ENCODE measurements around the gene TEAD3. TPM values are rescaled to one million over a fixed set of nuclear protein-coding genes. Genes with fewer than 3 reads are reported as not detected.

Gene TEAD3
- total RNA-seq, 1 donor from 2014 or later = 57.1 TPM

GRCh38 chr6:35510916-35511561 lies 14.2 kb upstream of the TEAD3 start:
- DNase-seq (ENCODE audit: low spot score) = no peak
- H3K27ac Mint-ChIP-seq (ENCODE audit: unreplicated experiment) = no peak overlapping the region

GRCh38 chr6:35508542-35508941 lies 11.7 kb upstream of the TEAD3 start:
- no peak for DNase-seq (ENCODE audit: low spot score)
- no peaks in the 10 kb centered on the region for H3K9me3 Mint-ChIP-seq (ENCODE audit: low read depth)
- peaks cover 6% of the 10 kb centered on the region for H3K27me3 Mint-ChIP-seq (ENCODE audit: low read depth)
- no peak overlapping the region for H3K4me3 Mint-ChIP-seq (ENCODE audit: unreplicated experiment)
- H3K4me1 Mint-ChIP-seq (ENCODE audit: low read depth) = peaks cover 6% of the 10 kb centered on the region
- TF ChIP-seq, protein P1, sequence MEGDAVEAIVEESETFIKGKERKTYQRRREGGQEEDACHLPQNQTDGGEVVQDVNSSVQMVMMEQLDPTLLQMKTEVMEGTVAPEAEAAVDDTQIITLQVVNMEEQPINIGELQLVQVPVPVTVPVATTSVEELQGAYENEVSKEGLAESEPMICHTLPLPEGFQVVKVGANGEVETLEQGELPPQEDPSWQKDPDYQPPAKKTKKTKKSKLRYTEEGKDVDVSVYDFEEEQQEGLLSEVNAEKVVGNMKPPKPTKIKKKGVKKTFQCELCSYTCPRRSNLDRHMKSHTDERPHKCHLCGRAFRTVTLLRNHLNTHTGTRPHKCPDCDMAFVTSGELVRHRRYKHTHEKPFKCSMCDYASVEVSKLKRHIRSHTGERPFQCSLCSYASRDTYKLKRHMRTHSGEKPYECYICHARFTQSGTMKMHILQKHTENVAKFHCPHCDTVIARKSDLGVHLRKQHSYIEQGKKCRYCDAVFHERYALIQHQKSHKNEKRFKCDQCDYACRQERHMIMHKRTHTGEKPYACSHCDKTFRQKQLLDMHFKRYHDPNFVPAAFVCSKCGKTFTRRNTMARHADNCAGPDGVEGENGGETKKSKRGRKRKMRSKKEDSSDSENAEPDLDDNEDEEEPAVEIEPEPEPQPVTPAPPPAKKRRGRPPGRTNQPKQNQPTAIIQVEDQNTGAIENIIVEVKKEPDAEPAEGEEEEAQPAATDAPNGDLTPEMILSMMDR (IDR thresholded peaks at IDR 0.05) = no peak
- H3K27ac Mint-ChIP-seq (ENCODE audit: unreplicated experiment) = no peak overlapping the region
- H3K36me3 Mint-ChIP-seq (ENCODE audit: low read depth) = no peaks in the 10 kb centered on the region

More at GRCh38 chr6:35510916-35511561, 14.2 kb upstream of the TEAD3 start:
- H3K36me3 Mint-ChIP-seq (ENCODE audit: low read depth) = no peaks in the 10 kb centered on the region
- TF ChIP-seq, protein P1 (IDR thresholded peaks at IDR 0.05) = no peak
- H3K27me3 Mint-ChIP-seq (ENCODE audit: low read depth) = peaks cover 3% of the 10 kb centered on the region
- peaks cover 6% of the 10 kb centered on the region for H3K4me1 Mint-ChIP-seq (ENCODE audit: low read depth)
- no peak overlapping the region for H3K4me3 Mint-ChIP-seq (ENCODE audit: unreplicated experiment)
- H3K9me3 Mint-ChIP-seq (ENCODE audit: low read depth) = no peaks in the 10 kb centered on the region

GRCh38 chr6:35508027-35508426 lies 11.1 kb upstream of the TEAD3 start:
- no peaks in the 10 kb centered on the region for H3K36me3 Mint-ChIP-seq (ENCODE audit: low read depth)
- H3K27ac Mint-ChIP-seq (ENCODE audit: unreplicated experiment) = no peak overlapping the region
- H3K9me3 Mint-ChIP-seq (ENCODE audit: low read depth) = no peaks in the 10 kb centered on the region
- H3K4me1 Mint-ChIP-seq (ENCODE audit: low read depth) = peaks cover 6% of the 10 kb centered on the region
- TF ChIP-seq, protein P1 (IDR thresholded peaks at IDR 0.05) = no peak
- peaks cover 6% of the 10 kb centered on the region for H3K27me3 Mint-ChIP-seq (ENCODE audit: low read depth)
- DNase-seq (ENCODE audit: low spot score) = no peak
- H3K4me3 Mint-ChIP-seq (ENCODE audit: unreplicated experiment) = no peak overlapping the region

DNA sequence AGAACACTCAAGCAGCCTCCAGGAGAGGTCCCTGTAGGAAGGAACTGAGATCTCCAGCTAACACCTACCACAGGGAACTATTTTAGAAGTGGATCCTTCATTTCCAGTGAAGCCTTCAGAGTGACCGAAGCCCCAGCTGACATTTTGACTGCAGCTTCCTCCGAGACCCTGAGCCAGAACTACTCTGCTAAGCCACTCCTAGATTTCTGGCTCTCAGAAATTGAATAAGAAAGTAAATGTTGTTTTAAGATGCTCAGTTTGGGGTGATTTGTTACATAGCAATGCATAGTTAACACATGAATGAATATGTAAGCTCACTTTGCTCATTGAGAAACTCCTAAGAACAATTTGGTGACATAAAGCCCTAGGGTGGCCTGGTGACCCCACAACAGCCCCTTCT lies 10.3 kb upstream of the TEAD3 start:
- Mint-ChIP-seq H3K27ac (ENCODE audit: unreplicated experiment) (no peak overlapping the region), H3K36me3 (ENCODE audit: low read depth) (no peaks in the 10 kb centered on the region), H3K27me3 (ENCODE audit: low read depth) (peaks cover 6% of the 10 kb centered on the region), H3K4me1 (ENCODE audit: low read depth) (peaks cover 6% of the 10 kb centered on the region), H3K9me3 (ENCODE audit: low read depth) (no peaks in the 10 kb centered on the region), H3K4me3 (ENCODE audit: unreplicated experiment) (no peak overlapping the region)
- TF ChIP-seq, protein P1 (IDR thresholded peaks at IDR 0.05) = no peak
- DNase-seq (ENCODE audit: low spot score) = no peak

- no peak for DNase-seq (ENCODE audit: low spot score)
- Mint-ChIP-seq H3K36me3 (ENCODE audit: low read depth) (no peaks in the 10 kb centered on the region), H3K9me3 (ENCODE audit: low read depth) (no peaks in the 10 kb centered on the region), H3K27me3 (ENCODE audit: low read depth) (peaks cover 6% of the 10 kb centered on the region), H3K4me3 (ENCODE audit: unreplicated experiment) (no peak overlapping the region), H3K27ac (ENCODE audit: unreplicated experiment) (no peak overlapping the region), H3K4me1 (ENCODE audit: low read depth) (peaks cover 6% of the 10 kb centered on the region)
- TF ChIP-seq, protein P1 (IDR thresholded peaks at IDR 0.05) = no peak
Observed at GRCh38 chr6:35506536-35506935, 9.7 kb upstream of the TEAD3 start.

Data from chondrocyte (in vitro differentiated cells).